Endothelial cell of umbilical vein (primary cell): ENCODE measurements around the gene CAND1. TPM values are rescaled to one million over a fixed set of nuclear protein-coding genes. Genes with fewer than 3 reads are reported as not detected.

ENCODE experiments used
- BruUV-seq: library from RNA; stranded (reverse); fragments of 400-500 nt; replicated peaks from 2 replicates; lab custom pipeline; 2021; lab: Mats Ljungman, UMichigan
- CTCF ChIA-PET: fragments of 300-600, 350-600 bp; sonication (Branson Sonifier 250); formaldehyde crosslinking; loops from one replicate; lab custom pipeline; 2021; ENCODE audit warnings: antibody characterized with exemption, inconsistent platforms; lab: Charles Lee
- POLR2A ChIA-PET: fragments of 300-600, 350-600 bp; sonication (Branson Sonifier 250); formaldehyde crosslinking; loops from one replicate; lab custom pipeline; 2021; ENCODE audit warnings: antibody characterized with exemption, inconsistent platforms; lab: Charles Lee
- DNase-seq: peaks from one replicate; pipeline ENCODE4 v3.0.0-alpha.2; 2011; ENCODE audit warnings: low read depth, low spot score
- FAIRE-seq: peaks from 2 replicates; lab custom pipeline; 2011; peaks lifted over from hg19 to GRCh38; lab: Jason Lieb, UNC
- H2AFZ ChIP-seq: 2 replicates; pipeline ENCODE4 v1.6.0; 2012; ENCODE audit warnings: low read depth, low read length, control low read depth, inconsistent platforms
- H3K27ac ChIP-seq: 2 replicates; pipeline ENCODE4 v1.5.1; 2011; ENCODE audit warnings: low read depth, mild to moderate bottlenecking, control low read depth, low read length, moderate library complexity; ENCODE audit not compliant: insufficient read depth
- H3K27me3 ChIP-seq, 2 experiments: 2 replicates each; pipeline versions ENCODE4 v1.6.0 to v1.6.1; 2011; ENCODE audit warnings: low read length in 2 of 2, mixed read lengths in 1 of 2; ENCODE audit not compliant: control insufficient read depth in 2 of 2, insufficient read depth in 2 of 2
- H3K36me3 ChIP-seq, 2 experiments: 2 replicates in 1 of 2; 3 replicates in 1 of 2; pipeline ENCODE4 v1.5.1; 2011; ENCODE audit warnings: low read length in 2 of 2, mild to moderate bottlenecking in 1 of 2, moderate library complexity in 1 of 2; ENCODE audit not compliant: control insufficient read depth in 2 of 2, insufficient read depth in 2 of 2; ENCODE audit errors: extremely low read depth in 1 of 2
- H3K4me1 ChIP-seq: 3 replicates; pipeline ENCODE4 v1.5.1; 2011; ENCODE audit warnings: mild to moderate bottlenecking, low read length; ENCODE audit not compliant: control insufficient read depth, insufficient read depth; ENCODE audit errors: extremely low read depth
- H3K4me2 ChIP-seq: 2 replicates; pipeline ENCODE4 v1.6.1; 2011; ENCODE audit warnings: low read length, control low read depth, mixed read lengths; ENCODE audit not compliant: insufficient read depth
- H3K4me3 ChIP-seq, 3 experiments: fragments of 200-600 bp in 1 of 3; sonication (generic), shearing (Covaris generic) in 1 of 3; replicated peaks in 1 of 3; 2 replicates each; pipeline ENCODE4 v1.5.1; 2011 to 2016; ENCODE audit warnings: control low read depth in 3 of 3, low read length in 3 of 3, mild to moderate bottlenecking in 2 of 3, inconsistent platforms in 1 of 3, low read depth in 1 of 3, moderate library complexity in 1 of 3; ENCODE audit not compliant: insufficient read depth in 1 of 3
- H3K79me2 ChIP-seq: 2 replicates; pipeline ENCODE4 v1.6.0; 2012; ENCODE audit warnings: low read length, inconsistent platforms; ENCODE audit not compliant: control insufficient read depth, insufficient read depth
- H3K9ac ChIP-seq: replicated peaks from 2 replicates; pipeline ENCODE3; 2011; ENCODE audit warnings: low read length, control low read depth; ENCODE audit not compliant: insufficient read depth; ENCODE audit errors: extremely low read depth
- H3K9me1 ChIP-seq: replicated peaks from 3 replicates; pipeline ENCODE4 v1.6.0; 2011; ENCODE audit warnings: mild to moderate bottlenecking, low read length; ENCODE audit not compliant: control insufficient read depth, insufficient read depth; ENCODE audit errors: extremely low read depth
- H3K9me3 ChIP-seq: replicated peaks from 2 replicates; pipeline ENCODE4 v1.5.1; 2012; ENCODE audit warnings: low read length, inconsistent platforms; ENCODE audit not compliant: control insufficient read depth, insufficient read depth
- H4K20me1 ChIP-seq: replicated peaks from 2 replicates; pipeline ENCODE3; 2011; ENCODE audit warnings: mild to moderate bottlenecking, low read length; ENCODE audit not compliant: control insufficient read depth, insufficient read depth; ENCODE audit errors: extremely low read depth
- CTCF ChIP-seq, 2 donors: IDR thresholded peaks; 1 replicate in 1 of 2; 2 replicates in 1 of 2; pipeline ENCODE4 v1.5.1; 2011; ENCODE audit warnings: low read length in 2 of 2, mild to moderate bottlenecking in 2 of 2, moderate library complexity in 2 of 2, control low read depth in 1 of 2, inconsistent platforms in 1 of 2, low read depth in 1 of 2; ENCODE audit not compliant: insufficient read depth in 1 of 2; ENCODE audit errors: extremely low read depth in 1 of 2
- EZH2 ChIP-seq: IDR thresholded peaks from 2 replicates; pipeline ENCODE4 v1.6.1; 2012; ENCODE audit warnings: borderline replicate concordance, low read depth, mild to moderate bottlenecking, moderate library complexity, low read length, inconsistent platforms; ENCODE audit not compliant: severe bottlenecking
- FOS ChIP-seq: IDR thresholded peaks from 2 replicates; pipeline ENCODE4 v1.6.1; 2011; ENCODE audit warnings: mild to moderate bottlenecking, low read length, moderate library complexity, borderline replicate concordance; ENCODE audit not compliant: insufficient read depth
- GATA2 ChIP-seq: IDR thresholded peaks from 2 replicates; pipeline ENCODE4 v1.7.0; 2011; ENCODE audit warnings: low read depth, mild to moderate bottlenecking, moderate library complexity, mixed read lengths, low read length; ENCODE audit not compliant: insufficient read length, insufficient read depth
- JUN ChIP-seq: IDR thresholded peaks from 2 replicates; pipeline ENCODE4 v1.6.1; 2011; ENCODE audit warnings: borderline replicate concordance, low read depth; ENCODE audit not compliant: insufficient read length, insufficient read depth
- MAX ChIP-seq: IDR thresholded peaks from 2 replicates; pipeline ENCODE4 v1.6.1; 2011; ENCODE audit not compliant: insufficient read depth, insufficient read length
- MYC ChIP-seq: IDR thresholded peaks from one replicate; pipeline ENCODE4 v1.6.1; 2011; ENCODE audit warnings: mild to moderate bottlenecking, low read depth, low read length
- POLR2AphosphoS5 ChIP-seq: IDR thresholded peaks from 2 replicates; pipeline ENCODE4 v1.6.1; 2012; ENCODE audit warnings: low read depth, mild to moderate bottlenecking, control low read depth, low read length, moderate library complexity; ENCODE audit not compliant: insufficient read depth
- dilution Hi-C: fragments of 300-500 bp; cut with MboI; formaldehyde crosslinking; loops from one replicate; pipeline ENCODE4 v1.15.0; 2019; ENCODE audit warnings: low sequenced_read_pairs; ENCODE audit not compliant: extremely low pct_ligation_motif_present
- intact Hi-C: fragments of 100-400 bp; cut with micrococcal nuclease; formaldehyde crosslinking; loops from one replicate; pipeline ENCODE4 v1.10.0; 2022
- polyA plus RNA-seq, 4 experiments: library from polyadenylated mRNA; depleted of rRNA in 3 of 4; stranded (reverse) in 3 of 4; unstranded in 1 of 4; fragments of >200 nt; gene quantifications; 2 replicates each; pipeline versions ENCODE4 v1.2.1 to v1.2.3, GENCODE V29; 2011 to 2012; ENCODE audit warnings: missing spikeins in 1 of 4
- total RNA-seq: library from RNA; stranded (reverse); gene quantifications from 2 replicates; pipeline ENCODE4 v1.2.3, GENCODE V29; 2021

The CAND1 gene
- total and polyA plus RNA-seq, 2 donors (not counting 3 experiments of a cell fraction or from before 2014, with no cell fraction given), result 28.3 to 128 TPM

GRCh38 chr12:67288561-67288960 lies 19.4 kb downstream of the CAND1 start:
- H3K9me1 ChIP-seq, result no peaks in the 10 kb centered on the region
- no peak overlapping the region for H3K9ac ChIP-seq
- ChIA-PET CTCF (no interaction called here), POLR2A (no interaction called here)
- no peaks in the 10 kb centered on the region for H3K27me3 ChIP-seq
- FAIRE-seq (no peak), DNase-seq (no peak)
- intact Hi-C loops (no loop called here), dilution Hi-C loops (no loop called here)
- H3K79me2 ChIP-seq, result peaks cover 73% of the 10 kb centered on the region
- no peak overlapping the region for H3K4me2 ChIP-seq
- no peak overlapping the region for H2AFZ ChIP-seq
- no peak overlapping the region for H3K27ac ChIP-seq
- no TSS peak for BruUV-seq
- peaks cover 0 to 6% of the 10 kb centered on the region in 2 experiments for H3K36me3 ChIP-seq
- no peaks in the 10 kb centered on the region for H3K4me1 ChIP-seq
- H3K9me3 ChIP-seq, result no peaks in the 10 kb centered on the region
- no peak overlapping the region for H3K4me3 ChIP-seq
- H4K20me1 ChIP-seq, result peaks cover 3% of the 10 kb centered on the region
- TF ChIP-seq EZH2, result no peak

- Histone ChIP-seq H3K4me2 (no peak overlapping the region), H3K36me3 (peaks cover 3% of the 10 kb centered on the region in 2 experiments), H3K4me1 (no peaks in the 10 kb centered on the region), H4K20me1 (peaks cover 5% of the 10 kb centered on the region), H3K27me3 (no peaks in the 10 kb centered on the region), H3K79me2 (peaks cover 70% of the 10 kb centered on the region), H3K4me3 (no peak overlapping the region), H3K9me3 (no peaks in the 10 kb centered on the region), H3K9ac (no peak overlapping the region), H3K9me1 (no peaks in the 10 kb centered on the region), H2AFZ (no peak overlapping the region), H3K27ac (no peak overlapping the region)
- FAIRE-seq (no peak), DNase-seq (no peak)
- ChIA-PET CTCF (no interaction called here), POLR2A (no interaction called here)
- intact Hi-C loops, result no loop called here
- dilution Hi-C loops, result no loop called here
- no peak for TF ChIP-seq POLR2AphosphoS5
- TF ChIP-seq MAX, result no peak
- TF ChIP-seq JUN, result no peak
- no peak for TF ChIP-seq MYC
- TF ChIP-seq GATA2, result no peak
- no peak for TF ChIP-seq FOS
- no peak for TF ChIP-seq CTCF (IDR thresholded peaks at IDR 0.05; ENCODE audit: extremely low read depth in 1 of 2, insufficient read depth in 1 of 2, low read depth in 1 of 2, low read length in 2 of 2)
- BruUV-seq, result no TSS peak
Measured at GRCh38 chr12:67290378-67290777, 21.2 kb downstream of the CAND1 start.
